T-helper 1 cell treated with Interleukin-12 subunit alpha and Interleukin-12 subunit beta and Interleukin-4 antibody, amounts not matched to agents 30 μg/mL and 1 μg/mL, for 36 hours (primary cell): ENCODE results near the gene AGAP3.

Experiments
- H3K27ac Mint-ChIP-seq: one replicate; pipeline ENCODE4 v1.8.0; 2021; ENCODE audit warnings: mild to moderate bottlenecking, mixed read lengths
- H3K27me3 Mint-ChIP-seq: one replicate; pipeline ENCODE4 v1.8.0; 2021; ENCODE audit warnings: low read depth, mixed read lengths
- H3K36me3 Mint-ChIP-seq: one replicate; pipeline ENCODE4 v1.8.0; 2021; ENCODE audit warnings: low read depth, mixed read lengths
- H3K4me1 Mint-ChIP-seq: one replicate; pipeline ENCODE4 v1.8.0; 2021; ENCODE audit warnings: low read depth, mixed read lengths
- H3K4me3 Mint-ChIP-seq: one replicate; pipeline ENCODE4 v1.8.0; 2021; ENCODE audit warnings: mild to moderate bottlenecking, moderate library complexity, mixed read lengths
- H3K9me3 Mint-ChIP-seq: one replicate; pipeline ENCODE4 v1.8.0; 2021; ENCODE audit warnings: mixed read lengths

Gene AGAP3

GRCh38 chr7:151167197-151167961, 81.1 kb downstream of the AGAP3 start, which contains the start of gene GBX1:
GBX1 (minus strand) TSS chr7:151167694; CDS start chr7:151167548, 146 bp downstream.
- Mint-ChIP-seq H3K9me3 (no peaks in the 10 kb centered on the region), H3K4me1 (peaks cover 4% of the 10 kb centered on the region), H3K36me3 (no peaks in the 10 kb centered on the region), H3K27me3 (peaks cover 39% of the 10 kb centered on the region), H3K27ac (no peak within 1 kb of the TSS), H3K4me3 (peak within 1 kb of the TSS; percentile 74)

GRCh38 chr7:151168003-151168786, 81.9 kb downstream of the AGAP3 start:
- H3K27me3 Mint-ChIP-seq: peaks cover 47% of the 10 kb centered on the region
- peaks cover 7% of the 10 kb centered on the region for H3K4me1 Mint-ChIP-seq

GRCh38 chr7:151168787-151169162, 82.5 kb downstream of the AGAP3 start:
- peaks cover 51% of the 10 kb centered on the region for H3K27me3 Mint-ChIP-seq

More at GRCh38 chr7:151168003-151168786, 81.9 kb downstream of the AGAP3 start:
- H3K4me3 Mint-ChIP-seq: peak overlapping the region; percentile 74
- no peaks in the 10 kb centered on the region for H3K36me3 Mint-ChIP-seq
- no peak overlapping the region for H3K27ac Mint-ChIP-seq
- no peaks in the 10 kb centered on the region for H3K9me3 Mint-ChIP-seq

GRCh38 chr7:151172273-151173141, 86.2 kb downstream of the AGAP3 start:
- peak overlapping the region; percentile 22 for H3K27ac Mint-ChIP-seq

More at GRCh38 chr7:151168787-151169162, 82.5 kb downstream of the AGAP3 start:
- H3K4me3 Mint-ChIP-seq: peak overlapping the region; percentile 30
- H3K36me3 Mint-ChIP-seq: no peaks in the 10 kb centered on the region
- H3K9me3 Mint-ChIP-seq: no peaks in the 10 kb centered on the region
- H3K4me1 Mint-ChIP-seq: peaks cover 7% of the 10 kb centered on the region
- H3K27ac Mint-ChIP-seq: no peak overlapping the region

GRCh38 chr7:151173386-151174245, 87.3 kb downstream of the AGAP3 start:
- no peaks in the 10 kb centered on the region for H3K9me3 Mint-ChIP-seq
- H3K27ac Mint-ChIP-seq: peak overlapping the region; percentile 8
- H3K4me1 Mint-ChIP-seq: peaks cover 5% of the 10 kb centered on the region
- H3K4me3 Mint-ChIP-seq: no peak overlapping the region
- H3K36me3 Mint-ChIP-seq: no peaks in the 10 kb centered on the region
- H3K27me3 Mint-ChIP-seq: peaks cover 52% of the 10 kb centered on the region

More at GRCh38 chr7:151172273-151173141, 86.2 kb downstream of the AGAP3 start:
- no peak overlapping the region for H3K4me3 Mint-ChIP-seq
- H3K9me3 Mint-ChIP-seq: no peaks in the 10 kb centered on the region
- H3K4me1 Mint-ChIP-seq: peaks cover 7% of the 10 kb centered on the region
- peaks cover 57% of the 10 kb centered on the region for H3K27me3 Mint-ChIP-seq
- no peaks in the 10 kb centered on the region for H3K36me3 Mint-ChIP-seq

GRCh38 chr7:151174246-151175046, 88.2 kb downstream of the AGAP3 start:
- Mint-ChIP-seq H3K4me3 (no peak overlapping the region), H3K4me1 (peaks cover 5% of the 10 kb centered on the region), H3K27ac (no peak overlapping the region), H3K9me3 (no peaks in the 10 kb centered on the region), H3K27me3 (peaks cover 44% of the 10 kb centered on the region), H3K36me3 (no peaks in the 10 kb centered on the region)

GRCh38 chr7:151175047-151175792, 88.9 kb downstream of the AGAP3 start:
- H3K27me3 Mint-ChIP-seq: peaks cover 36% of the 10 kb centered on the region
- H3K36me3 Mint-ChIP-seq: no peaks in the 10 kb centered on the region
- no peak overlapping the region for H3K27ac Mint-ChIP-seq
- peaks cover 5% of the 10 kb centered on the region for H3K4me1 Mint-ChIP-seq
- no peaks in the 10 kb centered on the region for H3K9me3 Mint-ChIP-seq
- H3K4me3 Mint-ChIP-seq: no peak overlapping the region

- Mint-ChIP-seq H3K27ac (no peak overlapping the region), H3K4me3 (no peak overlapping the region), H3K9me3 (no peaks in the 10 kb centered on the region), H3K4me1 (peaks cover 5% of the 10 kb centered on the region), H3K27me3 (peaks cover 31% of the 10 kb centered on the region), H3K36me3 (no peaks in the 10 kb centered on the region)
Measured at GRCh38 chr7:151175793-151176311, 89.6 kb downstream of the AGAP3 start.

GRCh38 chr7:151176401-151176800, 90.1 kb downstream of the AGAP3 start:
- Mint-ChIP-seq H3K36me3 (no peaks in the 10 kb centered on the region), H3K9me3 (no peaks in the 10 kb centered on the region), H3K4me3 (no peak overlapping the region), H3K27me3 (peaks cover 26% of the 10 kb centered on the region), H3K27ac (no peak overlapping the region), H3K4me1 (peaks cover 5% of the 10 kb centered on the region)

GRCh38 chr7:151177310-151177709, 91.0 kb downstream of the AGAP3 start:
- Mint-ChIP-seq H3K27me3 (peaks cover 18% of the 10 kb centered on the region), H3K36me3 (no peaks in the 10 kb centered on the region), H3K27ac (no peak overlapping the region), H3K4me3 (no peak overlapping the region), H3K4me1 (peaks cover 4% of the 10 kb centered on the region), H3K9me3 (no peaks in the 10 kb centered on the region)

- Mint-ChIP-seq H3K27ac (no peak overlapping the region), H3K4me1 (no peaks in the 10 kb centered on the region), H3K36me3 (no peaks in the 10 kb centered on the region), H3K4me3 (no peak overlapping the region), H3K27me3 (peaks cover 9% of the 10 kb centered on the region), H3K9me3 (no peaks in the 10 kb centered on the region)
Measured at GRCh38 chr7:151178236-151178635, 92.0 kb downstream of the AGAP3 start.

GRCh38 chr7:151178831-151179230, 92.6 kb downstream of the AGAP3 start:
- Mint-ChIP-seq H3K36me3 (no peaks in the 10 kb centered on the region), H3K27ac (no peak overlapping the region), H3K9me3 (no peaks in the 10 kb centered on the region), H3K4me1 (no peaks in the 10 kb centered on the region), H3K27me3 (peaks cover 5% of the 10 kb centered on the region), H3K4me3 (no peak overlapping the region)
